Fibroblast of the aortic adventitia (primary cell): ENCODE results near the gene LINGO1. TPM values are rescaled to one million over a fixed set of nuclear protein-coding genes. Genes with fewer than 3 reads are reported as not detected.

Experiments used
- DNase-seq: peaks from one replicate; pipeline ENCODE4 v3.0.0-alpha.2; 2010; ENCODE audit warnings: low read depth
- H3K4me3 ChIP-seq: 2 replicates; pipeline ENCODE4 v1.5.1; 2011; ENCODE audit warnings: low read depth, mild to moderate bottlenecking, control low read depth, low read length, moderate library complexity
- CTCF ChIP-seq: IDR thresholded peaks from 2 replicates; pipeline ENCODE4 v1.5.1; 2011; ENCODE audit warnings: mild to moderate bottlenecking, low read length, control low read depth, inconsistent platforms; ENCODE audit not compliant: insufficient read depth
- total RNA-seq: library from RNA; depleted of rRNA; stranded (reverse); fragments of >200 nt; gene quantifications from 2 replicates; pipeline ENCODE4 v1.2.3, GENCODE V29; 2012; ENCODE audit warnings: low replicate concordance

Gene LINGO1
- total RNA-seq, 1 donor = not detected

GRCh38 chr15:77646104-77646694, 13.5 kb upstream of the LINGO1 start:
- no peak for TF ChIP-seq CTCF
- DNase-seq = no peak
- H3K4me3 ChIP-seq = no peak overlapping the region

- no peak for DNase-seq
- no peak for TF ChIP-seq CTCF
- no peak overlapping the region for H3K4me3 ChIP-seq
Measured at GRCh38 chr15:77645602-77646001, 12.9 kb upstream of the LINGO1 start.

GRCh38 chr15:77644543-77645247, 12.0 kb upstream of the LINGO1 start:
- no peak for TF ChIP-seq CTCF
- no peak for DNase-seq
- no peak overlapping the region for H3K4me3 ChIP-seq

- DNase-seq = no peak
- TF ChIP-seq CTCF = no peak
- no peak overlapping the region for H3K4me3 ChIP-seq
Measured at GRCh38 chr15:77643764-77644163, 11.1 kb upstream of the LINGO1 start.

GRCh38 chr15:77642793-77643430, 10.2 kb upstream of the LINGO1 start:
- no peak for TF ChIP-seq CTCF
- no peak for DNase-seq
- no peak overlapping the region for H3K4me3 ChIP-seq

- H3K4me3 ChIP-seq = no peak overlapping the region
- no peak for TF ChIP-seq CTCF
- no peak for DNase-seq
Measured at GRCh38 chr15:77641999-77642398, 9.3 kb upstream of the LINGO1 start.
